IPS-20b (cell line): ENCODE results near the gene KRTAP10-10.
"Not testable (repeated sequence)": the region's sequence is repeated elsewhere in the genome, so short reads cannot be mapped to it uniquely, and the experiment has no call there.

Experiments used
- H3K27ac ChIP-seq: one replicate; pipeline ENCODE4 v1.5.1; 2013; ENCODE audit warnings: low read length
- H3K27me3 ChIP-seq: 2 replicates; pipeline ENCODE4 v1.6.1; 2013; ENCODE audit warnings: mild to moderate bottlenecking, low read length, inconsistent platforms; ENCODE audit not compliant: insufficient read depth
- H3K36me3 ChIP-seq: 2 replicates; pipeline ENCODE4 v1.6.1; 2013; ENCODE audit warnings: low read depth, mild to moderate bottlenecking, inconsistent platforms, low read length, moderate library complexity; ENCODE audit not compliant: insufficient read depth
- H3K4me1 ChIP-seq: 2 replicates; pipeline ENCODE4 v1.6.1; 2013; ENCODE audit warnings: mild to moderate bottlenecking, control low read depth, inconsistent platforms, low read length, moderate library complexity; ENCODE audit not compliant: insufficient read depth
- H3K4me3 ChIP-seq: 2 replicates; pipeline ENCODE4 v1.5.1; 2013; ENCODE audit warnings: mild to moderate bottlenecking, low read length, inconsistent platforms
- H3K9ac ChIP-seq: 2 replicates; pipeline ENCODE4 v1.6.1; 2013; ENCODE audit warnings: low read depth, mild to moderate bottlenecking, inconsistent platforms, low read length, moderate library complexity
- H3K9me3 ChIP-seq: 2 replicates; pipeline ENCODE4 v1.6.1; 2013; ENCODE audit warnings: mild to moderate bottlenecking, low read depth, low read length, inconsistent platforms; ENCODE audit not compliant: insufficient read depth

Gene KRTAP10-10

GRCh38 chr21:44637018-44637850, at the start of gene KRTAP10-10:
Gene KRTAP10-10 (plus strand): TSS chr21:44637356. CDS start chr21:44637418, 62 bp downstream.
- no peak within 1 kb of the TSS for H3K27ac ChIP-seq
- H3K9me3 ChIP-seq, result no peaks in the 10 kb centered on the region
- H3K27me3 ChIP-seq, result no peaks in the 10 kb centered on the region
- H3K36me3 ChIP-seq, result no peaks in the 10 kb centered on the region
- H3K9ac ChIP-seq, result no peak within 1 kb of the TSS
- no peaks in the 10 kb centered on the region for H3K4me1 ChIP-seq
- no peak within 1 kb of the TSS for H3K4me3 ChIP-seq

GRCh38 chr21:44589094-44589493, 48.1 kb upstream of the KRTAP10-10 start:
- Histone ChIP-seq H3K9ac (no peak overlapping the region), H3K27ac (no peak overlapping the region), H3K4me1 (peaks cover 8% of the 10 kb centered on the region; the same call in 1 of the 2 replicates), H3K36me3 (no peaks in the 10 kb centered on the region), H3K4me3 (no peak overlapping the region), H3K9me3 (no peaks in the 10 kb centered on the region), H3K27me3 (no peaks in the 10 kb centered on the region)

GRCh38 chr21:44589586-44590305, 47.4 kb upstream of the KRTAP10-10 start:
- no peak overlapping the region for H3K9ac ChIP-seq
- no peaks in the 10 kb centered on the region for H3K36me3 ChIP-seq
- no peak overlapping the region for H3K4me3 ChIP-seq
- H3K27ac ChIP-seq, result no peak overlapping the region
- no peaks in the 10 kb centered on the region for H3K27me3 ChIP-seq
- no peaks in the 10 kb centered on the region for H3K9me3 ChIP-seq
- peaks cover 8% of the 10 kb centered on the region; the same call in 1 of the 2 replicates for H3K4me1 ChIP-seq

GRCh38 chr21:44590311-44590721, 46.8 kb upstream of the KRTAP10-10 start:
- H3K9me3 ChIP-seq, result no peaks in the 10 kb centered on the region
- H3K4me1 ChIP-seq, result peaks cover 8% of the 10 kb centered on the region; the same call in 1 of the 2 replicates
- H3K4me3 ChIP-seq, result no peak overlapping the region
- no peak overlapping the region for H3K9ac ChIP-seq
- H3K27ac ChIP-seq, result no peak overlapping the region
- H3K36me3 ChIP-seq, result no peaks in the 10 kb centered on the region
- no peaks in the 10 kb centered on the region for H3K27me3 ChIP-seq

GRCh38 chr21:44590897-44591800, 46.0 kb upstream of the KRTAP10-10 start:
- not testable (repeated sequence) for H3K27ac ChIP-seq, H3K9me3 ChIP-seq, H3K36me3 ChIP-seq, H3K4me3 ChIP-seq, H3K27me3 ChIP-seq, H3K9ac ChIP-seq, H3K4me1 ChIP-seq

- H3K4me1 ChIP-seq, H3K4me3 ChIP-seq, H3K9me3 ChIP-seq, H3K27ac ChIP-seq, H3K36me3 ChIP-seq, H3K27me3 ChIP-seq, H3K9ac ChIP-seq: not testable (repeated sequence)
Measured at GRCh38 chr21:44591801-44592130, 45.4 kb upstream of the KRTAP10-10 start.

- no peak within 1 kb of the TSS for H3K4me3 ChIP-seq
- no peaks in the 10 kb centered on the region for H3K36me3 ChIP-seq
- H3K9ac ChIP-seq, result no peak within 1 kb of the TSS
- no peaks in the 10 kb centered on the region for H3K27me3 ChIP-seq
- peaks cover 8% of the 10 kb centered on the region; the same call in 1 of the 2 replicates for H3K4me1 ChIP-seq
- H3K27ac ChIP-seq, result no peak within 1 kb of the TSS
- no peaks in the 10 kb centered on the region for H3K9me3 ChIP-seq
Measured at GRCh38 chr21:44592446-44593311, 44.5 kb upstream of the KRTAP10-10 start, which contains the start of gene KRTAP10-6. Gene KRTAP10-6 (minus strand): TSS chr21:44592505. CDS start chr21:44592484, 21 bp downstream.

GRCh38 chr21:44593598-44594405, 43.4 kb upstream of the KRTAP10-10 start:
- Histone ChIP-seq H3K4me1 (peaks cover 13% of the 10 kb centered on the region; the same call in 1 of the 2 replicates), H3K27me3 (no peaks in the 10 kb centered on the region), H3K9me3 (no peaks in the 10 kb centered on the region), H3K4me3 (no peak overlapping the region), H3K9ac (no peak overlapping the region), H3K27ac (no peak overlapping the region), H3K36me3 (no peaks in the 10 kb centered on the region)

- peaks cover 13% of the 10 kb centered on the region; the same call in 1 of the 2 replicates for H3K4me1 ChIP-seq
- H3K27me3 ChIP-seq, result no peaks in the 10 kb centered on the region
- H3K4me3 ChIP-seq, result no peak overlapping the region
- H3K9ac ChIP-seq, result no peak overlapping the region
- no peaks in the 10 kb centered on the region for H3K36me3 ChIP-seq
- no peak overlapping the region for H3K27ac ChIP-seq
- no peaks in the 10 kb centered on the region for H3K9me3 ChIP-seq
Measured at GRCh38 chr21:44594406-44594916, 42.7 kb upstream of the KRTAP10-10 start.

- H3K27ac ChIP-seq, result no peak overlapping the region
- no peaks in the 10 kb centered on the region for H3K36me3 ChIP-seq
Measured at GRCh38 chr21:44595524-44595923, 41.6 kb upstream of the KRTAP10-10 start.

More at GRCh38 chr21:44595524-44595923, 41.6 kb upstream of the KRTAP10-10 start:
- H3K4me3 ChIP-seq, result no peak overlapping the region
- H3K9ac ChIP-seq, result no peak overlapping the region
- H3K9me3 ChIP-seq, result no peaks in the 10 kb centered on the region
- peaks cover 13% of the 10 kb centered on the region; the same call in 1 of the 2 replicates for H3K4me1 ChIP-seq
- no peaks in the 10 kb centered on the region for H3K27me3 ChIP-seq
